GM18951 (cell line): ENCODE data around the gene GPR68.
"Not testable (repeated sequence)": the region's sequence is repeated elsewhere in the genome, so short reads cannot be mapped to it uniquely, and the experiment has no call there.

Experiments used
- POLR2A ChIP-seq: IDR thresholded peaks from 4 replicates; pipeline ENCODE4 v1.6.1; 2011; ENCODE audit warnings: mild to moderate bottlenecking; ENCODE audit not compliant: insufficient read length, insufficient read depth; ENCODE audit errors: extremely low read depth
- in situ Hi-C: fragments of 300-500 bp; cut with MboI; formaldehyde crosslinking; loops from one replicate; pipeline ENCODE4 v1.12.0; 2022; ENCODE audit warnings: low sequenced_read_pairs, mixed read lengths, inconsistent platforms; ENCODE audit not compliant: unreplicated experiment

The GPR68 gene

GRCh38 chr14:91204657-91205056 is 39.8 kb downstream of the GPR68 start:
- in situ Hi-C loops: no loop called here
- TF ChIP-seq POLR2A: no peak

DNA sequence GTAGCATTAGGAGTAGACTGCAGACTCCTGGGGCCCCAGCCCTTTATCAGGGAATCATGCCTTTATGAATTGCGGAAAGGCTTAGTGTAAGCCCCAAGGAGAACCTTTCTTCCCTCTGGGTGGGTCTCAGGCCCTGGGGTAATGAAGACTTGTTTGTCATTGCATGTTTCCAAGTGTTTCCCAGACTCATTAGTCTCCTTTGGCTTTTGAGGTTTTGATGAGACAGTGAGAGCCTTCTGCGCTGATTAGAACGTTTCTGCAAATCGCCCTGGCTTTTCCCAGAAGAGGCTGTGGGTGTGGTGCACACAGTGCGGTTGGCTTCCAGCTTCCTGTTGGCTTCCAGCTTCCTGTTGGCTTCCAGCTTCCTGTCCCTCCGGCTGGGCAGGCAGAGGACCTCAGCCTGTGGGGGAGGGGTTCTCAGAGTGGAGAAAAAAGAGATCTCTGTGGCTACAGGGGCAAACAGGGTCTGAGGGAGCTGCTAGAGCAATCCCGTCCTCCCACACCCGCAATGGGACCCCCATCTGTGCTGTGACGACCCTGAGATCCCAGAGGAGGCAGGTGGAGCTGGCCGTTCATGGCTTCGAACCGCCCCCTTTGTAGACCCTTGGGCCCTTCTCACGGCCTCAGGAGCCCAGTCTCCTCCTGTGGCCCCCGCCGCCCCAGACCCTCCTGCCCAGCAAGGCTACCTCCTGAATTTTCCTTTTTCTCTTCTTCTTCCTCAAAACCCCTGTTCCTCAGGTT is 42.1 kb downstream of the GPR68 start:
- TF ChIP-seq POLR2A: no peak
- in situ Hi-C loops: no loop called here

DNA sequence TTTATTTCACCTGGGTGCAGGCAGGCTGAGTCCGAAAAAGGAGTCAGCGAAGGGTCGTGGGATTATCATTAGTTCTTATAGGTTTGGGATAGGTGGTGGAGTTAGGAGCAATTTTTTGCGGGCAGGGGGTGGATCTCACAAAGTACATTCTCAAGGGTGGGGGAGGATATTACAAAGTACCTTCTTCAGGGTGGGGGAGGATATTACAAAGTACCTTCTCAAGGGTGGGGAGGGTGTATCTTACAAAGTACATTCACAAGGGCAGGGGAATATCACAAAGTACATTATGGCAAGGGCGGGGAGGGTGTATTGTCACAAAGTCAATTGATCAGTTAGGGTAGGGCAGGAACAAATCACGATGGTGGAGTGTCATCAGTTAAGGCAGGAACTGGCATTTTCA is 43.7 kb downstream of the GPR68 start:
- in situ Hi-C loops: not testable (repeated sequence)

DNA sequence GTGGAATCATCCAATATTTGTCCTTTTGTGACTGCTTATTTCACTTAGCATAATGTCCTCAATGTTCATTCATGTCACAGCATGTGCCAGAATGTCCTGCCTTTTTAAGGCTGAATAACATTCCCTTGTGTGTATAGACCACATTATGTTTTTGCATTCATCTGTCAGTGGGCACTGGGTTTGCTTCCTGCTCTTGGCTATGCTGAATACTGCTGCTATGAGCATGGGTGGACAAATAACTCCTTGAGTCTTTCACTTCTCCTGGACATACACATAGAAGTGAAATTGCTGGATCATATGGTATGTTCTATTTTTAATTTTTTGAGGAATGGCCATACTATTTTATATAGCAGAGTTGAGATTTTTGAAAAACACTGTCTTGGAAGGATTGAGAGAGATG is 46.9 kb downstream of the GPR68 start:
- TF ChIP-seq POLR2A: no peak
- in situ Hi-C loops: no loop called here

GRCh38 chr14:91195881-91196280 is 48.6 kb downstream of the GPR68 start:
- no peak for TF ChIP-seq POLR2A
- in situ Hi-C loops: no loop called here

- TF ChIP-seq POLR2A: no peak
- in situ Hi-C loops: no loop called here
Observed at GRCh38 chr14:91193069-91193468, 51.4 kb downstream of the GPR68 start.

DNA sequence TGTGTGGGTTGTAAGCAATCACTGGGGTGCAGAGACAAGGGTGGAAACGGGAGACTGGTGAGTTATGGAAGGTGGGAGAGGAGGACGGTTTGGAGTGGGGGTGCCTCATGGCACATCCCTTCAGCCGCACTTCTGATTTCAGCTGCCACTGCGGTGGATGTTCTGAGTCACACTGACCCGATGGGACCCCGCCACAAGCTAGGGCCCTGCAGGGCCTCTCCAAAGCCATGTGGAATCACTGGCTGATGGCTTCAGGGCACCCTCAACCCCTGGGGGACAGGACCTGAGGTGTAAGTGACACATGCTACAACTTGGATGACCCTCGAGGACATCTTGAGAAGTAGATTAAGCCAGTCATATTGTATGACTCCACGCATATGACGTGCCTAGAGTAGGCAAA is 53.7 kb downstream of the GPR68 start:
- in situ Hi-C loops: no loop called here
- TF ChIP-seq POLR2A: no peak

DNA sequence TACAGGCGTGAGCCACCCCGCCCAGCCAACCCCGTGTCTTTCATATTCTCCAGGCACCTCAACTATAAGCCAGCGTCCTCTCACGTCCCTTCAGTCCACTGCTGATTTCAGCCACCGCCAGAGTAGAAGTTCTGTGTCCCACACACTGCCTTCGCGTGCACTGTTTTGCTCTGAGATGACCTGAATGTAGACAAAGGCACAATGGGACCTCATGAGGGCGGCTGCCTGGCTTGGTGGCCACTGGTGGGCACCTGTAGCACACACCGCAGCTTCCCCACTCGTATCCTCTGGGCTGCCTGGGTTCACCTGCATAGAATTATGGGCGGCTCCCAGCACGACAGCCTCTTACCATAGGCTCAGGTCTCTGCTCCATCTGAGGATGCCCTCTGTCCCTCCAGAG is 57.2 kb downstream of the GPR68 start:
- no peak for TF ChIP-seq POLR2A
- in situ Hi-C loops: no loop called here

- in situ Hi-C loops: no loop called here
Observed at GRCh38 chr14:91186515-91187066, 57.9 kb downstream of the GPR68 start.

GRCh38 chr14:91185721-91186120 is 58.8 kb downstream of the GPR68 start:
- in situ Hi-C loops: no loop called here

More at GRCh38 chr14:91186515-91187066, 57.9 kb downstream of the GPR68 start:
- TF ChIP-seq POLR2A: no peak

GRCh38 chr14:91184559-91184958 is 59.9 kb downstream of the GPR68 start:
- in situ Hi-C loops: no loop called here
- TF ChIP-seq POLR2A: no peak

More at GRCh38 chr14:91185721-91186120, 58.8 kb downstream of the GPR68 start:
- no peak for TF ChIP-seq POLR2A

- in situ Hi-C loops: not testable (repeated sequence)
Observed at GRCh38 chr14:91182753-91183152, 61.8 kb downstream of the GPR68 start.
